GM12878 (cell line): ENCODE data around the gene IRF4.

Experiments
- CREB1 ChIP-seq: IDR thresholded peaks from 2 replicates; pipeline ENCODE4 v1.6.1; 2012; ENCODE audit warnings: low read depth, mild to moderate bottlenecking, inconsistent platforms
- CTCF ChIP-seq, 3 experiments: IDR thresholded peaks in 2 of 3; conservative IDR thresholded peaks in 1 of 3; 2 replicates each; pipeline ENCODE4 v1.5.1; 2011; ENCODE audit warnings: low read depth in 3 of 3, low read length in 3 of 3, mild to moderate bottlenecking in 3 of 3, control low read depth in 2 of 3, moderate library complexity in 2 of 3, inconsistent platforms in 1 of 3, mixed read lengths in 1 of 3; ENCODE audit not compliant: control insufficient read depth in 2 of 3, insufficient read depth in 1 of 3; ENCODE audit errors: extremely low read depth in 1 of 3
- EZH2 ChIP-seq: IDR thresholded peaks from 2 replicates; pipeline ENCODE4 v1.6.1; 2012; ENCODE audit warnings: low read depth, mild to moderate bottlenecking, control low read depth, inconsistent platforms, low read length, borderline replicate concordance; ENCODE audit not compliant: control insufficient read depth
- NFYB ChIP-seq: IDR thresholded peaks from 2 replicates; pipeline ENCODE4 v1.6.1; 2011; ENCODE audit warnings: low read depth, mild to moderate bottlenecking, low read length, improper control_type of control experiment, moderate library complexity; ENCODE audit not compliant: insufficient read depth
- NR2F1 ChIP-seq: fragments of 450-650 bp; conservative IDR thresholded peaks from 2 replicates; pipeline ENCODE4 v1.6.1; 2017; ENCODE audit warnings: mild to moderate bottlenecking
- SRF ChIP-seq, 2 experiments: IDR thresholded peaks; 2 replicates each; pipeline ENCODE4 v1.6.1; 2011; ENCODE audit warnings: low read depth in 2 of 2, low read length in 2 of 2, mild to moderate bottlenecking in 1 of 2, moderate library complexity in 1 of 2
- TAF1 ChIP-seq: IDR thresholded peaks from 2 replicates; pipeline ENCODE4 v1.6.1; 2011; ENCODE audit warnings: mild to moderate bottlenecking, low read depth, low read length, borderline replicate concordance

GRCh38 chr6:410555-411395 is 19.2 kb downstream of the IRF4 start:
- TF ChIP-seq CTCF (IDR thresholded peaks at IDR 0.05 in 2 of 3, conservative IDR thresholded peaks at IDR 0.05 in 1 of 3; ENCODE audit: control insufficient read depth in 2 of 3, extremely low read depth in 1 of 3, insufficient read depth in 1 of 3, low read depth in 3 of 3, low read length in 3 of 3) (no peak), EZH2 (no peak), NR2F1 (no peak), TAF1 (no peak), NFYB (no peak), CREB1 (no peak), SRF (IDR thresholded peaks at IDR 0.05; ENCODE audit: low read depth in 2 of 2, low read length in 2 of 2) (no peak)
